ENCODE measurements around the gene NOP10.

The NOP10 gene

GRCh38 chr15:34304613-34305012, 38.3 kb downstream of the NOP10 start:
- H3K4me2 ChIP-seq (ENCODE audit: low read length), result no peak overlapping the region

GRCh38 chr15:34301058-34301457, 41.9 kb downstream of the NOP10 start:
- Histone ChIP-seq H3K27me3 (ENCODE audit: control insufficient read depth, low read length) (no peaks in the 10 kb centered on the region), H3K4me1 (ENCODE audit: control insufficient read depth, low read length) (peaks cover 7% of the 10 kb centered on the region), H3K9me2 (replicated peaks; ENCODE audit: control insufficient read depth, low read length) (no peaks in the 10 kb centered on the region), H3K4me3 (ENCODE audit: low read length) (no peak overlapping the region), H4K20me1 (ENCODE audit: control insufficient read depth, insufficient read depth, low read depth, low read length) (no peaks in the 10 kb centered on the region), H3K9me3 (ENCODE audit: control insufficient read depth, insufficient read depth, low read length) (no peaks in the 10 kb centered on the region), H3K36me3 (ENCODE audit: control insufficient read depth, low read length) (no peaks in the 10 kb centered on the region), H3K4me2 (ENCODE audit: low read length) (no peak overlapping the region), H3F3A (ENCODE audit: control insufficient read depth, insufficient read depth) (no peaks in the 10 kb centered on the region), H3K27ac (ENCODE audit: low read depth, low read length) (no peak overlapping the region), H3K79me2 (ENCODE audit: control insufficient read depth, low read length) (no peaks in the 10 kb centered on the region)
- TF ChIP-seq CTCF (IDR thresholded peaks at IDR 0.05; ENCODE audit: low read depth, low read length, poor library complexity, severe bottlenecking) (no peak), EZH2phosphoT487 (IDR thresholded peaks at IDR 0.05; ENCODE audit: borderline replicate concordance, low read length) (no peak)

More at GRCh38 chr15:34304613-34305012, 38.3 kb downstream of the NOP10 start:
- no peaks in the 10 kb centered on the region; the same call in 1 of the 2 replicates for H3F3A ChIP-seq (ENCODE audit: control insufficient read depth, insufficient read depth)
- H3K4me3 ChIP-seq (ENCODE audit: low read length), result no peak overlapping the region
- H3K9me3 ChIP-seq (ENCODE audit: control insufficient read depth, insufficient read depth, low read length), result no peaks in the 10 kb centered on the region
- no peaks in the 10 kb centered on the region for H3K9me2 ChIP-seq (replicated peaks; ENCODE audit: control insufficient read depth, low read length)
- H3K4me1 ChIP-seq (ENCODE audit: control insufficient read depth, low read length), result no peaks in the 10 kb centered on the region
- no peaks in the 10 kb centered on the region for H3K79me2 ChIP-seq (ENCODE audit: control insufficient read depth, low read length)
- H3K27ac ChIP-seq (ENCODE audit: low read depth, low read length), result no peak overlapping the region
- H4K20me1 ChIP-seq (ENCODE audit: control insufficient read depth, insufficient read depth, low read depth, low read length), result no peaks in the 10 kb centered on the region
- H3K36me3 ChIP-seq (ENCODE audit: control insufficient read depth, low read length), result no peaks in the 10 kb centered on the region
- no peak for TF ChIP-seq CTCF (IDR thresholded peaks at IDR 0.05; ENCODE audit: low read depth, low read length, poor library complexity, severe bottlenecking)
- TF ChIP-seq EZH2phosphoT487 (IDR thresholded peaks at IDR 0.05; ENCODE audit: borderline replicate concordance, low read length), result no peak
- no peaks in the 10 kb centered on the region for H3K27me3 ChIP-seq (ENCODE audit: control insufficient read depth, low read length)

GRCh38 chr15:34297059-34297458, 45.9 kb downstream of the NOP10 start:
- Histone ChIP-seq H3K9me3 (ENCODE audit: control insufficient read depth, insufficient read depth, low read length) (no peaks in the 10 kb centered on the region), H3K27me3 (ENCODE audit: control insufficient read depth, low read length) (no peaks in the 10 kb centered on the region), H3K9me2 (replicated peaks; ENCODE audit: control insufficient read depth, low read length) (no peaks in the 10 kb centered on the region), H3K79me2 (ENCODE audit: control insufficient read depth, low read length) (no peaks in the 10 kb centered on the region), H3F3A (ENCODE audit: control insufficient read depth, insufficient read depth) (no peaks in the 10 kb centered on the region), H3K27ac (ENCODE audit: low read depth, low read length) (no peak overlapping the region), H3K36me3 (ENCODE audit: control insufficient read depth, low read length) (no peaks in the 10 kb centered on the region), H3K4me2 (ENCODE audit: low read length) (no peak overlapping the region), H3K4me1 (ENCODE audit: control insufficient read depth, low read length) (peaks cover 7% of the 10 kb centered on the region), H3K4me3 (ENCODE audit: low read length) (no peak overlapping the region), H4K20me1 (ENCODE audit: control insufficient read depth, insufficient read depth, low read depth, low read length) (no peaks in the 10 kb centered on the region)
- TF ChIP-seq EZH2phosphoT487 (IDR thresholded peaks at IDR 0.05; ENCODE audit: borderline replicate concordance, low read length), result no peak
- no peak for TF ChIP-seq CTCF (IDR thresholded peaks at IDR 0.05; ENCODE audit: low read depth, low read length, poor library complexity, severe bottlenecking)

Data from DOHH2 (cell line).